NB4 (cell line): Measurements from ENCODE around the gene DNASE1L3.
"Not testable (repeated sequence)": the region's sequence is repeated elsewhere in the genome, so short reads cannot be mapped to it uniquely, and the experiment has no call there.

ENCODE experiments used
- DNase-seq: peaks from one replicate; pipeline ENCODE4 v3.0.0; 2010; ENCODE audit warnings: low read depth
- H3K4me3 ChIP-seq: one replicate; pipeline ENCODE4 v1.5.1; 2011; ENCODE audit warnings: mild to moderate bottlenecking, low read depth, low read length, moderate library complexity
- CTCF ChIP-seq: IDR thresholded peaks from one replicate; pipeline ENCODE4 v1.5.1; 2012; ENCODE audit warnings: low read depth, low read length
- MAX ChIP-seq: IDR thresholded peaks from 2 replicates; pipeline ENCODE4 v1.6.1; 2011; ENCODE audit warnings: low read depth, low read length
- MYC ChIP-seq: IDR thresholded peaks from 2 replicates; pipeline ENCODE4 v1.6.1; 2011; ENCODE audit warnings: low read depth, low read length
- POLR2A ChIP-seq: IDR thresholded peaks from 2 replicates; pipeline ENCODE4 v1.6.1; 2011; ENCODE audit warnings: mild to moderate bottlenecking; ENCODE audit not compliant: insufficient read length; ENCODE audit errors: extremely low read depth

DNASE1L3 gene

GRCh38 chr3:58251631-58252035, 40.9 kb upstream of the DNASE1L3 start:
- DNase-seq = no peak
- TF ChIP-seq CTCF (no peak), MYC (no peak), MAX (no peak), POLR2A (no peak)
- H3K4me3 ChIP-seq = no peak overlapping the region

GRCh38 chr3:58250093-58250707, 39.4 kb upstream of the DNASE1L3 start:
- TF ChIP-seq POLR2A = no peak
- TF ChIP-seq MAX = no peak
- TF ChIP-seq CTCF = no peak
- no peak for TF ChIP-seq MYC
- no peak for DNase-seq
- no peak overlapping the region for H3K4me3 ChIP-seq

- no peak for DNase-seq
- TF ChIP-seq MAX (no peak), MYC (no peak), POLR2A (no peak), CTCF (no peak)
- H3K4me3 ChIP-seq = no peak overlapping the region
Observed at GRCh38 chr3:58249358-58250092, 38.8 kb upstream of the DNASE1L3 start.

GRCh38 chr3:58246148-58247047, 35.6 kb upstream of the DNASE1L3 start:
- no peak for TF ChIP-seq POLR2A
- no peak for TF ChIP-seq MYC
- TF ChIP-seq MAX = no peak
- no peak for TF ChIP-seq CTCF
- DNase-seq = no peak
- no peak overlapping the region for H3K4me3 ChIP-seq

GRCh38 chr3:58243976-58244585, 33.3 kb upstream of the DNASE1L3 start:
- TF ChIP-seq CTCF = no peak
- TF ChIP-seq MYC = no peak
- no peak for TF ChIP-seq POLR2A
- no peak for TF ChIP-seq MAX
- DNase-seq = no peak
- no peak overlapping the region for H3K4me3 ChIP-seq

GRCh38 chr3:58242860-58243259, 32.1 kb upstream of the DNASE1L3 start:
- not testable (repeated sequence) for DNase-seq, H3K4me3 ChIP-seq
